ENCODE data around the gene CPNE4. TPM values are rescaled to one million over a fixed set of nuclear protein-coding genes. Genes with fewer than 3 reads are reported as not detected.

Gene CPNE4
- total RNA-seq, 1 donor from 2014 or later: 16.1 TPM

DNA sequence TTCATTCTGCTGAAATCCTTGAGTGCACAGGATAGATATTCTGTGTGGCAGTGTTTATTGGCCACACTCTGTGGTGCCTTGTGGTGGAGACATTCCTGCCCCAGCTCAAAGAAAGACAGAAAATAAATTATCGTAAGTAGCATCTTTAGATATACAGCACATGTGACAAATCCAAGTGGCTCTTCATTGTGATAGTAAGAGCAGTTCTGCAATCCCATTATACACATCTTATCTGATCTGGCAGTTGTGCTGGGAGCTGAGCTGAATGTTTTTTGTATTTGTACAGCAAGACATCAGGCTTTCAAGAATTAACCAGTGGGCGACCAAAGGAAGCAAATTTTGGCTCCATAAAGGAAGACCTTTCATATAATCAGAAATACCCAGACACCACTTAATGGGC, 296.7 kb downstream of the CPNE4 start:
- no peak for DNase-seq (ENCODE audit: low read depth, low spot score)
- Mint-ChIP-seq H3K4me3 (no peak overlapping the region), H3K27me3 (ENCODE audit: low read depth) (no peaks in the 10 kb centered on the region), H3K27ac (ENCODE audit: unreplicated experiment) (no peak overlapping the region), H3K4me1 (no peaks in the 10 kb centered on the region), H3K36me3 (ENCODE audit: low read depth) (no peaks in the 10 kb centered on the region), H3K9me3 (no peaks in the 10 kb centered on the region)
- TF ChIP-seq CTCF (conservative IDR thresholded peaks at IDR 0.05): no peak

- no peak for TF ChIP-seq CTCF (conservative IDR thresholded peaks at IDR 0.05)
- DNase-seq (ENCODE audit: low read depth, low spot score): no peak
- H3K4me3 Mint-ChIP-seq: no peak overlapping the region
- no peaks in the 10 kb centered on the region for H3K36me3 Mint-ChIP-seq (ENCODE audit: low read depth)
- H3K4me1 Mint-ChIP-seq: no peaks in the 10 kb centered on the region
- no peak overlapping the region for H3K27ac Mint-ChIP-seq (ENCODE audit: unreplicated experiment)
- H3K9me3 Mint-ChIP-seq: no peaks in the 10 kb centered on the region
- H3K27me3 Mint-ChIP-seq (ENCODE audit: low read depth): no peaks in the 10 kb centered on the region
Measured at GRCh38 chr3:131735544-131735943, 299.3 kb downstream of the CPNE4 start.

GRCh38 chr3:131735116-131735515, 299.7 kb downstream of the CPNE4 start:
- TF ChIP-seq CTCF (conservative IDR thresholded peaks at IDR 0.05): no peak
- no peak overlapping the region for H3K27ac Mint-ChIP-seq (ENCODE audit: unreplicated experiment)
- H3K36me3 Mint-ChIP-seq (ENCODE audit: low read depth): no peaks in the 10 kb centered on the region
- H3K9me3 Mint-ChIP-seq: no peaks in the 10 kb centered on the region
- no peak for DNase-seq (ENCODE audit: low read depth, low spot score)
- H3K4me3 Mint-ChIP-seq: no peak overlapping the region
- H3K4me1 Mint-ChIP-seq: no peaks in the 10 kb centered on the region
- no peaks in the 10 kb centered on the region for H3K27me3 Mint-ChIP-seq (ENCODE audit: low read depth)

- H3K27ac Mint-ChIP-seq (ENCODE audit: unreplicated experiment): no peak overlapping the region
Measured at GRCh38 chr3:131733086-131733841, 301.6 kb downstream of the CPNE4 start.

DNA sequence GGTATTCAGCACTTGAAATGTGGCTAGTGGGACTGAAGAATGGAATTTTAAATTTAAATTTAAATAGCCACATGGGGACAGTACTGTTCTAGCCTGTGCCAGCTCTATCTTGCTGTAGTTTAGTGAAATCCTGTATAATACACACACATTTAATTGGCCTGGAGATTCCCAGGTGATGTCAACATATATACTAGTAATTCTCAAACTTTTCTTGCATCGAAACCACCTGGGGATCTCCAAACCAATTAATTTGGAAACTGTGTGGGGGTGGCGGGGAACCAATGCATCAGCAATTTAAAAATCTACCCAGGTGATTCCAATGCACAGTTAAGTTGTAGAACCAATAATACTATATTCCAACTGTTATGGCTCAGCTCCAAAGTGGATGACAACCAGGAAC, 303.1 kb downstream of the CPNE4 start:
- Mint-ChIP-seq H3K4me1 (peaks cover 4% of the 10 kb centered on the region), H3K4me3 (no peak overlapping the region), H3K27ac (ENCODE audit: unreplicated experiment) (no peak overlapping the region), H3K27me3 (ENCODE audit: low read depth) (no peaks in the 10 kb centered on the region), H3K9me3 (no peaks in the 10 kb centered on the region), H3K36me3 (ENCODE audit: low read depth) (no peaks in the 10 kb centered on the region)
- no peak for TF ChIP-seq CTCF (conservative IDR thresholded peaks at IDR 0.05)
- no peak for DNase-seq (ENCODE audit: low read depth, low spot score)

More at GRCh38 chr3:131733086-131733841, 301.6 kb downstream of the CPNE4 start:
- H3K9me3 Mint-ChIP-seq: no peaks in the 10 kb centered on the region
- H3K4me1 Mint-ChIP-seq: peaks cover 4% of the 10 kb centered on the region
- no peak overlapping the region for H3K4me3 Mint-ChIP-seq
- DNase-seq (ENCODE audit: low read depth, low spot score): no peak
- no peaks in the 10 kb centered on the region for H3K36me3 Mint-ChIP-seq (ENCODE audit: low read depth)
- no peak for TF ChIP-seq CTCF (conservative IDR thresholded peaks at IDR 0.05)
- H3K27me3 Mint-ChIP-seq (ENCODE audit: low read depth): no peaks in the 10 kb centered on the region

All from neural crest cell (in vitro differentiated cells).